H1 (cell line): Measurements from ENCODE around the gene EPHB3. TPM values are rescaled to one million over a fixed set of nuclear protein-coding genes. Genes with fewer than 3 reads are reported as not detected.

ENCODE experiments used
- CTCF ChIA-PET: fragments of 300-600 bp; sonication (Branson Sonifier 250); formaldehyde crosslinking; loops from one replicate; lab custom pipeline; 2021; ENCODE audit not compliant: partially characterized antibody; lab: Charles Lee
- POLR2A ChIA-PET: fragments of 300-600 bp; sonication (Branson Sonifier 250); formaldehyde crosslinking; loops from one replicate; lab custom pipeline; 2021; ENCODE audit warnings: inconsistent platforms; ENCODE audit not compliant: partially characterized antibody; lab: Charles Lee
- DNase-seq, 2 experiments: peaks; one replicate each; pipeline versions ENCODE4 v3.0.0 to v3.0.0-alpha.2; 2010 to 2022; ENCODE audit warnings: low spot score in 2 of 2, low read depth in 1 of 2, mixed read lengths in 1 of 2
- FAIRE-seq: peaks from 2 replicates; lab custom pipeline; 2011; peaks lifted over from hg19 to GRCh38; lab: Jason Lieb, UNC
- H2AFZ ChIP-seq: 2 replicates; pipeline ENCODE4 v1.8.1; 2012; ENCODE audit warnings: low read length, inconsistent platforms
- H2AK5ac ChIP-seq: 2 replicates; pipeline ENCODE4 v1.6.1; 2013; ENCODE audit warnings: low read depth, low read length
- H2BK120ac ChIP-seq: replicated peaks from 2 replicates; pipeline ENCODE3; 2013; ENCODE audit warnings: low read depth, low read length, inconsistent platforms
- H2BK12ac ChIP-seq: 2 replicates; pipeline ENCODE4 v1.6.1; 2013; ENCODE audit warnings: low read depth, low read length
- H2BK15ac ChIP-seq: 2 replicates; pipeline ENCODE4 v1.6.1; 2013; ENCODE audit warnings: low read length
- H2BK20ac ChIP-seq: 2 replicates; pipeline ENCODE4 v1.6.1; 2013; ENCODE audit warnings: low read length
- H2BK5ac ChIP-seq: 2 replicates; pipeline ENCODE4 v1.6.1; 2013; ENCODE audit warnings: low read depth, low read length
- H3K14ac ChIP-seq: 2 replicates; pipeline ENCODE4 v1.6.1; 2013; ENCODE audit warnings: inconsistent platforms; ENCODE audit not compliant: insufficient read length
- H3K18ac ChIP-seq: 2 replicates; pipeline ENCODE4 v1.6.1; 2013; ENCODE audit warnings: low read length; ENCODE audit errors: extremely low read depth
- H3K23ac ChIP-seq: 2 replicates; pipeline ENCODE4 v1.6.1; 2013; ENCODE audit warnings: inconsistent platforms; ENCODE audit not compliant: insufficient read length
- H3K23me2 ChIP-seq: 2 replicates; pipeline ENCODE4 v1.6.1; 2013; ENCODE audit warnings: low read depth, low read length
- H3K27ac ChIP-seq: 2 replicates; pipeline ENCODE4 v1.6.1; 2011; ENCODE audit warnings: low read depth, low read length, inconsistent platforms
- H3K27me3 ChIP-seq, 4 experiments: replicated peaks in 1 of 4; 1 replicate in 1 of 4; 2 replicates in 3 of 4; pipeline versions ENCODE4 v1.6.1 to v1.8.1; 2011 to 2013; ENCODE audit warnings: low read length in 3 of 4, mild to moderate bottlenecking in 3 of 4, inconsistent platforms in 2 of 4, mixed read lengths in 2 of 4, moderate library complexity in 1 of 4; ENCODE audit not compliant: control insufficient read depth in 3 of 4, insufficient read depth in 3 of 4; ENCODE audit errors: extremely low read depth in 1 of 4
- H3K36me3 ChIP-seq, 4 experiments: 2 replicates each; pipeline versions ENCODE4 v1.6.1 to v1.8.1; 2011 to 2013; ENCODE audit warnings: mild to moderate bottlenecking in 4 of 4, low read length in 3 of 4, moderate library complexity in 2 of 4, control low read depth in 1 of 4, inconsistent platforms in 1 of 4; ENCODE audit not compliant: insufficient read depth in 4 of 4, control insufficient read depth in 2 of 4
- H3K4ac ChIP-seq: replicated peaks from 2 replicates; pipeline ENCODE3; 2013; ENCODE audit warnings: low read length, low read depth, mixed read lengths, inconsistent platforms; ENCODE audit not compliant: insufficient read length
- H3K4me1 ChIP-seq, 4 experiments: replicated peaks in 1 of 4; 1 replicate in 1 of 4; 2 replicates in 3 of 4; pipeline versions ENCODE4 v1.6.1 to v1.8.1; 2011 to 2013; ENCODE audit warnings: low read length in 3 of 4, inconsistent platforms in 2 of 4, mixed read lengths in 1 of 4; ENCODE audit not compliant: insufficient read depth in 4 of 4, control insufficient read depth in 3 of 4
- H3K4me2 ChIP-seq, 2 experiments: 2 replicates each; pipeline versions ENCODE4 v1.6.1 to v1.8.1; 2011 to 2013; ENCODE audit warnings: low read depth in 2 of 2, low read length in 2 of 2, control low read depth in 1 of 2, inconsistent platforms in 1 of 2, mild to moderate bottlenecking in 1 of 2; ENCODE audit not compliant: insufficient read depth in 1 of 2
- H3K4me3 ChIP-seq, 4 experiments: fragments of 200-600, 300-600 bp in 1 of 4; sonication (generic), shearing (Covaris generic), sonication (Bioruptor Twin) in 1 of 4; 2 replicates each; pipeline versions ENCODE4 v1.5.1 to v1.8.1; 2011 to 2016; ENCODE audit warnings: low read length in 4 of 4, low read depth in 3 of 4, control low read depth in 2 of 4, inconsistent platforms in 2 of 4, mild to moderate bottlenecking in 2 of 4, mixed read lengths in 1 of 4, moderate library complexity in 1 of 4; ENCODE audit not compliant: insufficient read depth in 2 of 4; ENCODE audit errors: extremely low read depth in 1 of 4
- H3K56ac ChIP-seq: replicated peaks from 2 replicates; pipeline ENCODE3; 2013; ENCODE audit warnings: low read depth, mild to moderate bottlenecking, mixed read lengths, low read length, inconsistent platforms; ENCODE audit not compliant: insufficient read length
- H3K79me1 ChIP-seq: 2 replicates; pipeline ENCODE4 v1.6.1; 2013; ENCODE audit warnings: low read depth, low read length, control low read depth
- H3K79me2 ChIP-seq, 2 experiments: 2 replicates each; pipeline versions ENCODE4 v1.6.1 to v1.8.1; 2012 to 2013; ENCODE audit warnings: low read length in 2 of 2, mild to moderate bottlenecking in 2 of 2, inconsistent platforms in 1 of 2; ENCODE audit not compliant: insufficient read depth in 2 of 2, control insufficient read depth in 1 of 2
- H3K9ac ChIP-seq, 4 experiments: replicated peaks in 1 of 4; 1 replicate in 1 of 4; 2 replicates in 3 of 4; pipeline versions ENCODE4 v1.6.1 to v1.8.1; 2011 to 2013; ENCODE audit warnings: low read depth in 3 of 4, low read length in 3 of 4, control low read depth in 2 of 4, mild to moderate bottlenecking in 2 of 4, moderate library complexity in 2 of 4, inconsistent platforms in 1 of 4; ENCODE audit errors: extremely low read depth in 1 of 4
- H3K9me3 ChIP-seq, 2 experiments: 2 replicates each; pipeline versions ENCODE4 v1.6.1 to v1.8.1; 2012 to 2013; ENCODE audit warnings: mild to moderate bottlenecking in 2 of 2, moderate library complexity in 2 of 2, control low read depth in 1 of 2, inconsistent platforms in 1 of 2, low read depth in 1 of 2, low read length in 1 of 2, mixed read lengths in 1 of 2; ENCODE audit not compliant: insufficient read depth in 2 of 2
- H4K20me1 ChIP-seq, 2 experiments: replicated peaks in 1 of 2; 2 replicates each; pipeline versions ENCODE3 to v1.8.1; 2011 to 2013; ENCODE audit warnings: inconsistent platforms in 2 of 2, low read length in 2 of 2, mild to moderate bottlenecking in 1 of 2; ENCODE audit not compliant: insufficient read depth in 2 of 2, control insufficient read depth in 1 of 2
- H4K5ac ChIP-seq: 2 replicates; pipeline ENCODE4 v1.6.1; 2013; ENCODE audit warnings: low read length, low read depth, mixed read lengths, inconsistent platforms; ENCODE audit not compliant: insufficient read length
- H4K8ac ChIP-seq: 2 replicates; pipeline ENCODE4 v1.8.0; 2013; ENCODE audit warnings: mild to moderate bottlenecking, moderate library complexity, low read length, inconsistent platforms; ENCODE audit not compliant: insufficient read depth; ENCODE audit errors: extremely low read depth
- H4K91ac ChIP-seq: replicated peaks from 2 replicates; pipeline ENCODE3; 2013; ENCODE audit warnings: low read length, mixed read lengths, inconsistent platforms; ENCODE audit not compliant: insufficient read length
- NANOG ChIP-seq: IDR thresholded peaks from 2 replicates; pipeline ENCODE4 v1.6.1; 2011; ENCODE audit warnings: low read length, low read depth, mild to moderate bottlenecking, inconsistent platforms; ENCODE audit not compliant: insufficient read depth, poor library complexity, severe bottlenecking
- POU5F1 ChIP-seq: IDR thresholded peaks from 2 replicates; pipeline ENCODE4 v1.6.1; 2011; ENCODE audit warnings: low read depth, mild to moderate bottlenecking, low read length, moderate library complexity
- WGBS, 2 experiments: shearing (Covaris generic) in 1 of 2; methylation state at CpG; one replicate each; pipeline versions ENCODE4 v1.1.6 to v1.1.7; 2013 to 2015; ENCODE audit warnings: low lambda C conversion rate in 2 of 2, mixed read lengths in 2 of 2, inconsistent platforms in 1 of 2, low coverage in 1 of 2, missing lambda C conversion rate in 1 of 2; ENCODE audit not compliant: insufficient replicate concordance in 2 of 2, insufficient coverage in 1 of 2, insufficient read length in 1 of 2; ENCODE audit errors: extremely low coverage in 1 of 2, missing lambda C conversion rate in 1 of 2; 5-methylcytosine and 5-hydroxymethylcytosine counted together
- polyA plus RNA-seq, 7 experiments: library from polyadenylated mRNA; depleted of rRNA in 3 of 7; stranded (reverse) in 5 of 7; unstranded in 2 of 7; fragments of >200 nt in 5 of 7; fragments of 200-250 nt in 2 of 7; gene quantifications; 1 replicate in 5 of 7; 2 replicates in 1 of 7; 4 replicates in 1 of 7; pipeline versions ENCODE4 v1.2.1 to v1.2.3, GENCODE V29; 2011 to 2013; ENCODE audit warnings: missing spikeins in 2 of 7, mixed read lengths in 2 of 7
- total RNA-seq: library from RNA; stranded (reverse); fragmentation: NEBNext Ultra II Directional; extraction: Animal tissue kit (Norgen Biotek cat#: 25700); gene quantifications from 2 replicates; pipeline ENCODE4 v1.2.1, GENCODE V29; 2021

EPHB3 gene
- total and polyA plus RNA-seq, 2 of the 8 experiments (the other 6 are each of a cell fraction or from before 2014, with no cell fraction given), result 0.41 to 0.91 TPM

- H3K23ac ChIP-seq, result no peak overlapping the region
- no peak overlapping the region for H2BK15ac ChIP-seq
- peaks cover 8 to 34% (median 30%) of the 10 kb centered on the region in 4 experiments for H3K27me3 ChIP-seq
- no peak overlapping the region for H3K18ac ChIP-seq
- no peak overlapping the region for H3K9ac ChIP-seq
- H4K8ac ChIP-seq, result no peak overlapping the region
- 82% methylated on average over 22 of the region's 22 CpGs; no CpG with 5 or more reads in 1 of the 2 experiments for WGBS, 2 experiments
- H2AFZ ChIP-seq, result no peak overlapping the region
- peaks cover 17% of the 10 kb centered on the region for H3K23me2 ChIP-seq
- H3K9me3 ChIP-seq, result no peaks in the 10 kb centered on the region
- no peak overlapping the region for H2BK120ac ChIP-seq
- H2AK5ac ChIP-seq, result no peak overlapping the region
- no peak overlapping the region for H2BK12ac ChIP-seq
- FAIRE-seq, result no peak
- H3K14ac ChIP-seq, result no peak overlapping the region
- POLR2A ChIA-PET, result interaction anchor here (1.3 kb wide), 1 partner anchor 21 kb away, joined by 4 read pairs; no protein-coding TSS in a partner anchor
- H4K20me1 ChIP-seq, result no peaks in the 10 kb centered on the region
- H3K4me3 ChIP-seq, result no peak overlapping the region
- H3K79me1 ChIP-seq, result no peaks in the 10 kb centered on the region; the same call in 1 of the 2 replicates
- H2BK5ac ChIP-seq, result no peak overlapping the region
- H4K5ac ChIP-seq, result no peak overlapping the region
- no peak overlapping the region for H2BK20ac ChIP-seq
- TF ChIP-seq NANOG (no peak), POU5F1 (no peak)
- TF ChIP-seq, all 59 proteins: peak for 0
- Histone ChIP-seq H3K36me3 (no peaks in the 10 kb centered on the region), H3K4me2 (no peak overlapping the region), H3K27ac (no peak overlapping the region), H4K91ac (no peak overlapping the region), H3K4me1 (peaks cover 0 to 37% (median 25%) of the 10 kb centered on the region in 4 experiments; a peak in 6 of 7 replicates), H3K4ac (no peak overlapping the region), H3K79me2 (no peaks in the 10 kb centered on the region), H3K56ac (no peak overlapping the region)
- CTCF ChIA-PET, result interaction anchor here (0.7 to 5.9 kb wide), 7 partner anchors 13 to 198 kb away, joined by 3 to 51 read pairs (median 4); no protein-coding TSS in a partner anchor
- DNase-seq, result no peak
Observed at GRCh38 chr3:184579513-184579912, 17.9 kb downstream of the EPHB3 start.
